Activated CD4-positive, alpha-beta T cell treated with anti-CD3 and anti-CD28 coated beads, Interleukin-2, amount 10 ng/mL, durations not matched to agents 7 days and 5 days (primary cell): ENCODE results near the gene TMEM150B. TPM values are rescaled to one million over a fixed set of nuclear protein-coding genes. Genes with fewer than 3 reads are reported as not detected.

Experiments used
- CTCF ChIA-PET: fragments of 350-600 bp; sonication (Branson Sonifier 250); formaldehyde crosslinking; loops from one replicate; lab custom pipeline; 2021; ENCODE audit warnings: antibody characterized with exemption; lab: Charles Lee
- POLR2A ChIA-PET: fragments of 350-600 bp; sonication (Branson Sonifier 250); formaldehyde crosslinking; loops from one replicate; lab custom pipeline; 2021; ENCODE audit warnings: antibody characterized with exemption; lab: Charles Lee
- DNase-seq: peaks from one replicate; pipeline ENCODE4 v3.0.0-alpha.2; 2020
- H3K27ac Mint-ChIP-seq: one replicate; pipeline ENCODE4 v1.8.0; 2021; ENCODE audit warnings: mild to moderate bottlenecking, moderate library complexity, mixed read lengths
- H3K27me3 Mint-ChIP-seq: one replicate; pipeline ENCODE4 v1.8.0; 2021; ENCODE audit warnings: mixed read lengths
- H3K36me3 Mint-ChIP-seq: one replicate; pipeline ENCODE4 v1.8.0; 2021; ENCODE audit warnings: low read depth, mixed read lengths
- H3K4me1 Mint-ChIP-seq: one replicate; pipeline ENCODE4 v1.8.0; 2021; ENCODE audit warnings: mixed read lengths
- H3K4me3 Mint-ChIP-seq: one replicate; pipeline ENCODE4 v1.8.0; 2021; ENCODE audit warnings: mild to moderate bottlenecking, moderate library complexity, mixed read lengths
- H3K9me3 Mint-ChIP-seq: one replicate; pipeline ENCODE4 v1.8.0; 2021; ENCODE audit warnings: mixed read lengths
- total RNA-seq, 2 experiments: library from RNA; stranded (reverse); gene quantifications; one replicate each; pipeline ENCODE4 v1.2.3, GENCODE V29; 2021

Gene TMEM150B
- total RNA-seq, 2 experiments from 2014 or later = 0.79 TPM; not detected in 1

DNA sequence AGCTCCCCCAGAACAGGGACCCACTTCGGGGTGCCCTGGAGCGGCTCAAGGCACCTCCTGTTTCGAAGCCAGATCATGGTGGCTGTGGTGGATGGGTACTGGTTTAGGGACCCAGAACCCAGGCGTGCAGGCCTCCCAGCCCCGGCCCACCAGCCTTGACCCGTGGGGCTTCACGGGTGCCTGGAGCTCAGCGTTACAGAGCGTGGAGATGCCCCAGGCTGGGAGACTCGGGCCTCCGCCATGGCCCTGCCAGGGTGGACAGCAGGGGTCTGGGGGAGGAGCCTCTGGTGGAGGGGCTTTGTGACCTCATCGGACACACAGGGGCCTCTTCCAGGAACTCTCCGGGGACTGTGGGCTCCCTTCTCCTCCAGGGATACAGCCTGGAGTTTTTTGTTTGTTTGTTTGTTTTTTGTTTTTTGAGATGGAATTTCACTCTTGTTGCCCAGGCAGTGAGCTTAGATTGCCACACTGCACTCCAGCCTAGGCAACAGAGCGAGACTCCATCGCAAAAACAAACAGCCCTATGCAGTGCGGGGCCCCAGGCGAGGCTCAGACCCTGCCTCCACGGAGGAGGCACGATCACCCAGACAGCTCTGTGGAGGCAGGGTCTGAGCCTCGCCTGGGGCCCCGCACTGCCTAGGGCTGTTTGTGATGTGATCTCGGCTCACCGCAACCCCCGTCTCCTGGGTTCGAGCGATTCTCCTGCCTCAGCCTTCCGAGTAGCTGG is 38.0 kb upstream of the TMEM150B start, which contains the start of gene GARIN5B:
Gene GARIN5B, minus strand, starts transcription at position 271 of the 727 bp plus-strand sequence. Its CDS starts 194 bp downstream, at position 77.
- Mint-ChIP-seq H3K27ac (no peak within 1 kb of the TSS), H3K4me3 (no peak within 1 kb of the TSS), H3K9me3 (no peaks in the 10 kb centered on the region), H3K4me1 (no peaks in the 10 kb centered on the region), H3K36me3 (no peaks in the 10 kb centered on the region), H3K27me3 (peaks cover 6% of the 10 kb centered on the region)
- ChIA-PET CTCF (no interaction called here), POLR2A (no interaction called here)
- DNase-seq = no peak

- H3K27ac Mint-ChIP-seq = no peak overlapping the region
- CTCF ChIA-PET = no interaction called here
Observed at GRCh38 chr19:55362174-55362989, 37.2 kb upstream of the TMEM150B start.

GRCh38 chr19:55360902-55361301 is 35.8 kb upstream of the TMEM150B start:
- Mint-ChIP-seq H3K27ac (no peak overlapping the region), H3K36me3 (no peaks in the 10 kb centered on the region), H3K4me3 (no peak overlapping the region), H3K4me1 (no peaks in the 10 kb centered on the region), H3K9me3 (no peaks in the 10 kb centered on the region), H3K27me3 (peaks cover 10% of the 10 kb centered on the region)
- DNase-seq = no peak
- CTCF ChIA-PET = interaction anchor here (0.7 to 1.0 kb wide), 2 partner anchors 22 to 60 kb away, joined by 3 read pairs; no protein-coding TSS in a partner anchor
- POLR2A ChIA-PET = no interaction called here

More at GRCh38 chr19:55362174-55362989, 37.2 kb upstream of the TMEM150B start:
- H3K4me3 Mint-ChIP-seq = no peak overlapping the region
- H3K27me3 Mint-ChIP-seq = peaks cover 4% of the 10 kb centered on the region
- DNase-seq = no peak
- POLR2A ChIA-PET = no interaction called here
- H3K36me3 Mint-ChIP-seq = no peaks in the 10 kb centered on the region
- no peaks in the 10 kb centered on the region for H3K4me1 Mint-ChIP-seq
- no peaks in the 10 kb centered on the region for H3K9me3 Mint-ChIP-seq

- H3K27ac Mint-ChIP-seq = no peak overlapping the region
Observed at GRCh38 chr19:55358943-55359908, 34.1 kb upstream of the TMEM150B start.

GRCh38 chr19:55358493-55358892 is 33.4 kb upstream of the TMEM150B start:
- H3K27ac Mint-ChIP-seq = no peak overlapping the region
- no peaks in the 10 kb centered on the region for H3K9me3 Mint-ChIP-seq
- peaks cover 3% of the 10 kb centered on the region for H3K4me1 Mint-ChIP-seq
- H3K36me3 Mint-ChIP-seq = no peaks in the 10 kb centered on the region
- no peak for DNase-seq
- ChIA-PET POLR2A (no interaction called here), CTCF (interaction anchor here (0.6 kb wide), 2 partner anchors 52 to 1210 kb away, joined by 3 read pairs; no protein-coding TSS in a partner anchor)
- no peak overlapping the region for H3K4me3 Mint-ChIP-seq
- H3K27me3 Mint-ChIP-seq = peaks cover 25% of the 10 kb centered on the region

More at GRCh38 chr19:55358943-55359908, 34.1 kb upstream of the TMEM150B start:
- H3K9me3 Mint-ChIP-seq = no peaks in the 10 kb centered on the region
- no peaks in the 10 kb centered on the region for H3K36me3 Mint-ChIP-seq
- ChIA-PET POLR2A (no interaction called here), CTCF (interaction anchor here (1.4 kb wide), 1 partner anchor 24 kb away, joined by 4 read pairs; the partner anchor contains the start of gene TMEM238)
- H3K4me3 Mint-ChIP-seq = no peak overlapping the region
- H3K4me1 Mint-ChIP-seq = no peaks in the 10 kb centered on the region
- DNase-seq = no peak
- peaks cover 19% of the 10 kb centered on the region for H3K27me3 Mint-ChIP-seq

GRCh38 chr19:55355213-55355821 is 30.2 kb upstream of the TMEM150B start:
- Mint-ChIP-seq H3K4me3 (peak overlapping the region; percentile 16), H3K27ac (no peak overlapping the region), H3K36me3 (no peaks in the 10 kb centered on the region), H3K9me3 (no peaks in the 10 kb centered on the region), H3K27me3 (peaks cover 48% of the 10 kb centered on the region), H3K4me1 (peaks cover 18% of the 10 kb centered on the region)
- POLR2A ChIA-PET = no interaction called here
- no peak for DNase-seq
- CTCF ChIA-PET = interaction anchor here (1.1 to 1.2 kb wide), 2 partner anchors 28 to 195 kb away, joined by 3 to 6 read pairs; no protein-coding TSS in a partner anchor

- Mint-ChIP-seq H3K36me3 (no peaks in the 10 kb centered on the region), H3K4me1 (peaks cover 18% of the 10 kb centered on the region), H3K27me3 (peaks cover 48% of the 10 kb centered on the region), H3K4me3 (peak within 1 kb of the TSS; percentile 54), H3K27ac (peak within 1 kb of the TSS; percentile 14), H3K9me3 (no peaks in the 10 kb centered on the region)
- ChIA-PET POLR2A (no interaction called here), CTCF (interaction anchor here (1.1 kb wide), 1 partner anchor 194 kb away, joined by 6 read pairs; no protein-coding TSS in a partner anchor)
- no peak for DNase-seq
Observed at GRCh38 chr19:55354698-55355212, 29.6 kb upstream of the TMEM150B start, which contains the start of gene COX6B2. Gene COX6B2, minus strand, starts transcription at chr19:55354719. Its CDS starts 198 bp downstream, at chr19:55354521.

GRCh38 chr19:55353803-55354697 is 28.9 kb upstream of the TMEM150B start:
- ChIA-PET POLR2A (no interaction called here), CTCF (interaction anchor here (1.0 to 1.3 kb wide), 2 partner anchors 13 to 122 kb away, joined by 3 read pairs; partner anchors contain the start of gene ZNF628)
- peak overlapping the region; percentile 54 for H3K4me3 Mint-ChIP-seq
- H3K27me3 Mint-ChIP-seq = peaks cover 48% of the 10 kb centered on the region
- peak overlapping the region; percentile 14 for H3K27ac Mint-ChIP-seq
- DNase-seq = peak; percentile 48
- H3K4me1 Mint-ChIP-seq = peaks cover 18% of the 10 kb centered on the region
- H3K9me3 Mint-ChIP-seq = no peaks in the 10 kb centered on the region
- H3K36me3 Mint-ChIP-seq = no peaks in the 10 kb centered on the region

DNA sequence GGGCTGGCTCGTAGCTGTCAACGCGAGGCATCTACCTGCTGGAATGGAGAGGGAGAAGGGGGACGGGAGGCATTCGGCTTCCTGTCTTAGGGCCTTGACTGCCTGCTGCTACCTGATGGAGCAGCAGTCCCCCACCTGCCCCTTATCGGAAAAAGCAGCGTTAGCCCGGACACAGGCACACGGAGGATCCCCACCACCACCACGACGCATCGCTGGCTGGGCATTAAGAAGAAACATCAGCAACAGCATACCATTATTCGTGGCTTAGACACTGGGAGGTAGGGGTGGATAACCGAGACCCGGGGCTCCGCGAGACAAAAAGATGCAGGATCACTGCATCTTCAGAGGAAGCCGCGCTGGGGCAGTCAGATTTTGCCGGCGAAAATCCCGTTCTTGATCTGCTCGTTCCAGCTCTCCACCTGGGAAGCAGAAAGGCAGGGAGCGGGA is 28.2 kb upstream of the TMEM150B start:
- peaks cover 48% of the 10 kb centered on the region for H3K27me3 Mint-ChIP-seq

DNA sequence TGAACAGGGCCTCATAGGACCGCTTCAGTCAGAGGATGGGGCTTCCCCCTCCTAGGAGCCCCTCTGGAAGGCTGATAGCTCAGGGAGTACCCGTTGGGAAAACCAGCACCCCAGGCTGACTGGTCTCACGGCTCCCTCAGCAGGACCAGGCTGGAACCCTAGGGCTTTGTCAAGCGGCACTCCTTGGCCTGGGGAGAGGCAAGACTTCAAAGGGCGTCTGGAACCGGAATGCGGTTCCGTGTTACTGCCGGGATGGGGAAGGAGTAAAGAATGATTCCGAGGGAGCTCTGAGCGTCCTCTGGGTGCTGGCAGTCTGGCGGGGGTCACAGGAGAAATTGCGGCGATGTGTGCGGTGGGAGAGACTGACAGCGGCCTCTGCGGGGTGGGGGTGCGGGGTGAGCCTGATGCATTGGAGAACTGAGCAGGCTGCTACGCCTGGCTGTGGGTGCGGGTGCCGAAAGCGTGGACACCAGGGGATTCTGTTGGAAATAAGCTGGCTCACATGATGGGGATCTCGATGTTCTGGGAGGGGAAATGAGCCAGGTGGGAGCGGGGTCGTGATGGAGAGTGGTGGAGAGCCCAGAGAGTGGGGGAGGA is 27.5 kb upstream of the TMEM150B start:
- DNase-seq = no peak
- Mint-ChIP-seq H3K27me3 (peaks cover 48% of the 10 kb centered on the region), H3K27ac (no peak overlapping the region), H3K36me3 (no peaks in the 10 kb centered on the region), H3K4me1 (peaks cover 18% of the 10 kb centered on the region), H3K4me3 (peak overlapping the region; percentile 17), H3K9me3 (no peaks in the 10 kb centered on the region)
- ChIA-PET POLR2A (no interaction called here), CTCF (interaction anchor here (1.3 to 1.6 kb wide), 2 partner anchors 124 to 193 kb away, joined by 3 read pairs; partner anchors contain the start of gene ZNF628)

More for the DNA sequence above, 28.2 kb upstream of the TMEM150B start:
- Mint-ChIP-seq H3K4me3 (peak overlapping the region; percentile 54), H3K27ac (no peak overlapping the region), H3K36me3 (no peaks in the 10 kb centered on the region), H3K4me1 (peaks cover 18% of the 10 kb centered on the region), H3K9me3 (no peaks in the 10 kb centered on the region)
- POLR2A ChIA-PET = no interaction called here
- no peak for DNase-seq
- CTCF ChIA-PET = interaction anchor here (1.0 to 1.6 kb wide), 3 partner anchors 13 to 193 kb away, joined by 3 read pairs; partner anchors contain the start of gene ZNF628
